ENCODE data around the gene TAOK1. TPM values are rescaled to one million over a fixed set of nuclear protein-coding genes. Genes with fewer than 3 reads are reported as not detected.

The TAOK1 gene
- total RNA-seq, 1 experiment from 2014 or later, result 87.1 TPM

- ChIA-PET CTCF (interaction anchor here (0.6 kb wide), 2 partner anchors 25 to 261 kb away, joined by 3 read pairs; no protein-coding TSS in a partner anchor), POLR2A (interaction anchor here (0.6 kb wide), 1 partner anchor 15 kb away, joined by 4 read pairs; no protein-coding TSS in a partner anchor)
- Mint-ChIP-seq H3K4me1 (peaks cover 12% of the 10 kb centered on the region), H3K27me3 (ENCODE audit: low read depth) (no peaks in the 10 kb centered on the region), H3K36me3 (no peaks in the 10 kb centered on the region; the same call in 1 of the 2 replicates), H3K4me3 (no peak overlapping the region), H3K9me3 (no peaks in the 10 kb centered on the region), H3K27ac (no peak overlapping the region)
- DNase-seq (ENCODE audit: low spot score) (no peak), ATAC-seq (no peak)
- TF ChIP-seq ATF3 (CRISPR knock-in tag; conservative IDR thresholded peaks at IDR 0.05) (no peak), E2F1 (CRISPR knock-in tag; IDR thresholded peaks at IDR 0.05) (no peak), USF1 (CRISPR knock-in tag; IDR thresholded peaks at IDR 0.05) (no peak), AR (CRISPR knock-in tag; IDR thresholded peaks at IDR 0.05) (no peak), CREM (CRISPR knock-in tag; IDR thresholded peaks at IDR 0.05) (no peak), E2F4 (CRISPR knock-in tag; IDR thresholded peaks at IDR 0.05; ENCODE audit: borderline replicate concordance, low read depth) (no peak), ATF2 (CRISPR knock-in tag; IDR thresholded peaks at IDR 0.05; ENCODE audit: borderline replicate concordance, low read depth) (no peak), CBFB (CRISPR knock-in tag; IDR thresholded peaks at IDR 0.05; ENCODE audit: low read depth) (no peak), EMX1 (CRISPR knock-in tag; IDR thresholded peaks at IDR 0.05) (no peak), ZSCAN18 (CRISPR knock-in tag; IDR thresholded peaks at IDR 0.05) (no peak), SOX15 (CRISPR knock-in tag; IDR thresholded peaks at IDR 0.05) (no peak), TEAD1 (CRISPR knock-in tag; IDR thresholded peaks at IDR 0.05) (no peak), CREB1 (CRISPR knock-in tag; IDR thresholded peaks at IDR 0.05) (no peak), FOXJ3 (CRISPR knock-in tag; IDR thresholded peaks at IDR 0.05; ENCODE audit: borderline replicate concordance) (no peak), ZMAT4 (CRISPR knock-in tag; IDR thresholded peaks at IDR 0.05) (no peak), JAZF1 (CRISPR knock-in tag; IDR thresholded peaks at IDR 0.05) (no peak), NR3C1 (CRISPR knock-in tag; conservative IDR thresholded peaks at IDR 0.05; ENCODE audit: low read depth) (no peak), GABPB1 (CRISPR knock-in tag; IDR thresholded peaks at IDR 0.05) (no peak)
Measured at GRCh38 chr17:29409963-29410362, 19.8 kb downstream of the TAOK1 start.
